ENCODE results near the gene ALDH4A1. TPM values are rescaled to one million over a fixed set of nuclear protein-coding genes. Genes with fewer than 3 reads are reported as not detected.

The ALDH4A1 gene
- total and polyA plus RNA-seq, 10 of the 15 experiments (the other 5 are each of a cell fraction or from before 2014, with no cell fraction given): 0.06 to 25.5 (median 13.0) TPM

- BruUV-seq (replicated peaks): no TSS peak
Observed at GRCh38 chr1:18886003-18886335, 16.4 kb downstream of the ALDH4A1 start.

More at GRCh38 chr1:18886003-18886335, 16.4 kb downstream of the ALDH4A1 start:
- FAIRE-seq (no peak), DNase-seq (ENCODE audit: low read depth, low spot score) (no peak), ATAC-seq (no peak)
- no peak for TF ChIP-seq HCFC1 (IDR thresholded peaks at IDR 0.05; ENCODE audit: low read length)
- no peak for TF ChIP-seq GATAD2B (conservative IDR thresholded peaks at IDR 0.05; ENCODE audit: low read depth)
- TF ChIP-seq IRF5 (IDR thresholded peaks at IDR 0.05; ENCODE audit: borderline replicate concordance): no peak
- TF ChIP-seq ZBTB33 (IDR thresholded peaks at IDR 0.05): no peak
- no peak for TF ChIP-seq BACH1 (IDR thresholded peaks at IDR 0.05; ENCODE audit: borderline replicate concordance)
- TF ChIP-seq MTA2 (IDR thresholded peaks at IDR 0.05; ENCODE audit: low read depth): no peak
- no peak for TF ChIP-seq NR2C2 (IDR thresholded peaks at IDR 0.05; ENCODE audit: borderline replicate concordance, control insufficient read depth, insufficient read length, low read depth)
- TF ChIP-seq PBX3 (IDR thresholded peaks at IDR 0.05; ENCODE audit: insufficient replicate concordance, low read depth, low read length): no peak
- TF ChIP-seq DPF2 (IDR thresholded peaks at IDR 0.05): no peak
- TF ChIP-seq BCLAF1 (IDR thresholded peaks at IDR 0.05): no peak
- no peak for TF ChIP-seq RFX5 (IDR thresholded peaks at IDR 0.05; ENCODE audit: low read depth, low read length)
- no peak for TF ChIP-seq ASH2L (IDR thresholded peaks at IDR 0.05; ENCODE audit: borderline replicate concordance, low read depth)
- ChIA-PET RAD21 (ENCODE audit: unreplicated experiment) (no interaction called here), POLR2A (no interaction called here), SMC1A (ENCODE audit: uncharacterized antibody, unreplicated experiment) (interaction anchor here (1.8 kb wide), 1 partner anchor 23 kb away, joined by 3 read pairs; no protein-coding TSS in a partner anchor), CTCF (interaction anchor here (1.0 to 3.4 kb wide), 2 partner anchors 202 to 204 kb away, joined by 3 to 13 read pairs; no protein-coding TSS in a partner anchor)
- H3K27ac ChIP-seq (ENCODE audit: control insufficient read depth, insufficient read depth): no peak overlapping the region
- 57% methylated on average over 1 of the region's 1 CpG for WGBS (ENCODE audit: insufficient coverage, insufficient replicate concordance, low lambda C conversion rate, missing lambda C conversion rate)
- in situ Hi-C loops (cut with MboI): no loop called here
- no peaks in the 10 kb centered on the region for H4K20me1 ChIP-seq (ENCODE audit: control insufficient read depth, insufficient read depth)
- no peaks in the 10 kb centered on the region for H3K79me2 ChIP-seq (ENCODE audit: control insufficient read depth, insufficient read depth, low read length)
- H3K4me1 ChIP-seq (ENCODE audit: control insufficient read depth, insufficient read depth, low read length): no peaks in the 10 kb centered on the region
- no peak overlapping the region for H2AFZ ChIP-seq (ENCODE audit: control insufficient read depth, low read depth, low read length)
- H3K9me3 ChIP-seq (replicated peaks; ENCODE audit: control insufficient read depth, insufficient read depth, low read length): no peaks in the 10 kb centered on the region
- H3K27me3 ChIP-seq (replicated peaks in 1 of 2; ENCODE audit: control insufficient read depth in 2 of 2, insufficient read depth in 2 of 2, low read length in 1 of 2): no peaks in the 10 kb centered on the region
- no peak overlapping the region for H3K4me3 ChIP-seq
- peaks cover 0 to 3% of the 10 kb centered on the region in 2 experiments; a peak in 2 of 4 replicates for H3K36me3 ChIP-seq (ENCODE audit: control insufficient read depth in 2 of 2, insufficient read depth in 2 of 2, low read length in 1 of 2)
- no peak overlapping the region for H3K4me2 ChIP-seq (ENCODE audit: control insufficient read depth, insufficient read depth)
- intact Hi-C loops (cut with micrococcal nuclease; ENCODE audit: unreplicated experiment): no loop called here
- H3K9ac ChIP-seq (ENCODE audit: control insufficient read depth, insufficient read depth, low read length): no peak overlapping the region
